GM12878 (cell line): Measurements from ENCODE around the gene MEIOC. TPM values are rescaled to one million over a fixed set of nuclear protein-coding genes. Genes with fewer than 3 reads are reported as not detected.
A peak's percentile ranks its signal among the peaks of the same experiment; 100 is the strongest.

Source experiments
- BCL11A ChIP-seq: IDR thresholded peaks from 2 replicates; pipeline ENCODE4 v1.6.1; 2011; ENCODE audit warnings: low read depth, low read length
- BHLHE40 ChIP-seq, 2 experiments: fragments of 450-650 bp in 1 of 2; IDR thresholded peaks; 2 replicates each; pipeline ENCODE4 v1.6.1; 2011 to 2017; ENCODE audit warnings: low read depth in 2 of 2, borderline replicate concordance in 1 of 2, improper control_type of control experiment in 1 of 2, low read length in 1 of 2, mild to moderate bottlenecking in 1 of 2
- E4F1 ChIP-seq: fragments of 450-650 bp; IDR thresholded peaks from 2 replicates; pipeline ENCODE4 v1.6.1; 2018; ENCODE audit warnings: borderline replicate concordance, mild to moderate bottlenecking; ENCODE audit not compliant: partially characterized antibody
- NBN ChIP-seq: fragments of 450-650 bp; IDR thresholded peaks from 2 replicates; pipeline ENCODE4 v1.6.1; 2016
- NFYB ChIP-seq: IDR thresholded peaks from 2 replicates; pipeline ENCODE4 v1.6.1; 2011; ENCODE audit warnings: low read depth, mild to moderate bottlenecking, low read length, improper control_type of control experiment, moderate library complexity; ENCODE audit not compliant: insufficient read depth
- NR2F1 ChIP-seq: fragments of 450-650 bp; conservative IDR thresholded peaks from 2 replicates; pipeline ENCODE4 v1.6.1; 2017; ENCODE audit warnings: mild to moderate bottlenecking
- PKNOX1 ChIP-seq: fragments of 450-650 bp; IDR thresholded peaks from 2 replicates; pipeline ENCODE4 v1.6.1; 2016; ENCODE audit warnings: mild to moderate bottlenecking
- POLR2A ChIP-seq: IDR thresholded peaks from 2 replicates; pipeline ENCODE4 v1.6.1; 2011; ENCODE audit warnings: low read depth, mild to moderate bottlenecking, low read length
- SPI1 ChIP-seq: IDR thresholded peaks from 2 replicates; pipeline ENCODE4 v1.6.1; 2011; ENCODE audit warnings: low read depth, mild to moderate bottlenecking, low read length, moderate library complexity, borderline replicate concordance; ENCODE audit not compliant: insufficient read depth
- polyA plus RNA-seq, 11 experiments: library from polyadenylated mRNA; depleted of rRNA in 4 of 11; unstranded in 6 of 11; stranded (reverse) in 5 of 11; fragments of >200 nt; fragmentation: Nextera tagmentation in 4 of 11; fragmentation: Illumina TruSeq in 1 of 11; extraction: Ambion mirVana in 4 of 11; extraction: Trizol in 1 of 11; gene quantifications; 1 replicate in 1 of 11; 2 replicates in 10 of 11; pipeline versions ENCODE4 v1.2.1 to v1.2.3, GENCODE V29; 2011 to 2016; ENCODE audit warnings: inconsistent platforms in 2 of 11, missing spikeins in 2 of 11, low read depth in 1 of 11
- total RNA-seq, 4 experiments: library from RNA; depleted of rRNA in 3 of 4; stranded (reverse); fragments of >200 nt in 3 of 4; fragmentation: Illumina TruSeq in 1 of 4; extraction: Trizol in 1 of 4; gene quantifications; 2 replicates each; pipeline versions ENCODE4 v1.2.1 to v1.2.3, GENCODE V29; 2013 to 2021

Gene MEIOC
- total and polyA plus RNA-seq, 10 of the 15 experiments (the other 5 are each of a cell fraction or from before 2014, with no cell fraction given): 0.01 to 0.48 (median 0.12) TPM; not detected in 4

- TF ChIP-seq E4F1 (peak; percentile 38), NBN (peak; percentile 59), SPI1 (peak; percentile 37; the same call in 1 of the 2 replicates), NR2F1 (peak; percentile 57), POLR2A (peak; percentile 65), BCL11A (peak; percentile 65; the same call in 1 of the 2 replicates), BHLHE40 (IDR thresholded peaks at IDR 0.05; ENCODE audit: borderline replicate concordance in 1 of 2, low read depth in 2 of 2, low read length in 1 of 2) (0 out of 4 replicates have a peak, but pooled peaks of 1 of the 2 experiments have one; percentile 29), PKNOX1 (peak; percentile 18; the same call in 1 of the 2 replicates), NFYB (0 out of 2 replicates have a peak, but pooled peaks have one; percentile 27)
Observed at GRCh38 chr17:44628243-44629188, 27.8 kb upstream of the MEIOC start (continued).
